ENCODE results near the gene IGFLR1. TPM values are rescaled to one million over a fixed set of nuclear protein-coding genes. Genes with fewer than 3 reads are reported as not detected.

The IGFLR1 gene
- total RNA-seq, 1 donor from 2014 or later = 2.4 TPM

DNA sequence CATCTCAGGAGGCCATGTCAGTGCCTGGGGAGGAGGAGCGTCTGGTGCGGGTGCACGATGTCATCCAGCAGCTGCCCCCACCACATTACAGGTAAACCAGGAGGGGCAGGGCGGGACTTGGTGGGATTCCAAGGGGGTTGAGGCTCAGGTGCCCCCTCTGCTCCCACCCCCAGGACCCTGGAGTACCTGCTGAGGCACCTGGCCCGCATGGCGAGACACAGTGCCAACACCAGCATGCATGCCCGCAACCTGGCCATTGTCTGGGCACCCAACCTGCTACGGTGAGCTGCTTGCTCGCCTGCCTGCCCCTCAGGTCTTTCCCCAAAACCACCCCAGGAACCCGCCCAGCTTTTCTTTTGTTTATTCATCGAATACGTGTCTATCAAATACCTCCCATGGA lies 40.3 kb upstream of the IGFLR1 start:
- H2AFZ ChIP-seq (ENCODE audit: low read depth, low read length) = no peak overlapping the region
- FAIRE-seq (no peak), DNase-seq (ENCODE audit: low read depth) (no peak)
- Mint-ChIP-seq H3K27me3 (ENCODE audit: low read depth, unreplicated experiment) (peaks cover 35% of the 10 kb centered on the region), H3K36me3 (ENCODE audit: low read depth, unreplicated experiment) (peaks cover 11% of the 10 kb centered on the region), H3K4me3 (ENCODE audit: unreplicated experiment) (no peak overlapping the region), H3K4me1 (ENCODE audit: low read depth, unreplicated experiment) (peaks cover 4% of the 10 kb centered on the region), H3K9me3 (ENCODE audit: unreplicated experiment) (no peaks in the 10 kb centered on the region), H3K27ac (ENCODE audit: unreplicated experiment) (no peak overlapping the region)
- no peaks in the 10 kb centered on the region for H3K36me3 ChIP-seq (ENCODE audit: insufficient read depth, low read length)
- H4K20me1 ChIP-seq (ENCODE audit: insufficient read depth, low read length) = no peaks in the 10 kb centered on the region
- no peaks in the 10 kb centered on the region for H3K9me3 ChIP-seq (ENCODE audit: insufficient read depth, low read depth, low read length)
- no peak overlapping the region for H3K4me2 ChIP-seq (ENCODE audit: low read length)
- H3K27me3 ChIP-seq (ENCODE audit: insufficient read depth, low read length) = no peaks in the 10 kb centered on the region
- H3K9ac ChIP-seq (ENCODE audit: low read length) = no peak overlapping the region
- TF ChIP-seq EZH2 (IDR thresholded peaks at IDR 0.05; ENCODE audit: insufficient read depth, low read length) = no peak
- H3K4me3 ChIP-seq (ENCODE audit: insufficient read depth, low read depth, low read length) = no peak overlapping the region
- H3K4me1 ChIP-seq (ENCODE audit: insufficient read depth, low read length) = no peaks in the 10 kb centered on the region
- H3K27ac ChIP-seq (ENCODE audit: low read depth, low read length) = no peak overlapping the region
- H3K79me2 ChIP-seq (ENCODE audit: insufficient read depth, low read length) = no peaks in the 10 kb centered on the region

DNA sequence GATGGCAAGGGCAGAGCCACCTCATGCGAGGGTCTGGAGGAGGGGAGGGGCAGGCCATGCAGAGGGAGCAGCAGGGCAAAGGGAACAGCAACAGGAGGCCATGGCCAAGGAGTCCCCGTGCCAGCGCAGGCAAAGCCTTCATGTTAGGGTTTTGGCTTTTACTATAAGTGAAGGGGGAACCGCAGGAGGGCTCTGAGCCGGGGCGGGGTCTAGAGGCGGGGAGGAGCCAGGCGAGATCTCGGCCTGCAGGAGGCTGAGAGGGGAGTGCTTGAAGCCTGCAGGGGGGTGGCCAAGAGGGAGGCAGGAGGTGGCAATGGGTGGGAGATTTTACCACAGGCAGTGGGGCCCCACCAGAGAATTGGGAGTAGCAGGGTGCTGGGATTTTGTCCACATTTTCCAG lies 39.4 kb upstream of the IGFLR1 start:
- Mint-ChIP-seq H3K4me1 (ENCODE audit: low read depth, unreplicated experiment) (peaks cover 10% of the 10 kb centered on the region), H3K4me3 (ENCODE audit: unreplicated experiment) (no peak overlapping the region), H3K36me3 (ENCODE audit: low read depth, unreplicated experiment) (peaks cover 11% of the 10 kb centered on the region), H3K27me3 (ENCODE audit: low read depth, unreplicated experiment) (peaks cover 39% of the 10 kb centered on the region), H3K9me3 (ENCODE audit: unreplicated experiment) (peaks cover 3% of the 10 kb centered on the region), H3K27ac (ENCODE audit: unreplicated experiment) (no peak overlapping the region)
- Histone ChIP-seq H2AFZ (ENCODE audit: low read depth, low read length) (no peak overlapping the region), H3K9me3 (ENCODE audit: insufficient read depth, low read depth, low read length) (no peaks in the 10 kb centered on the region), H3K4me3 (ENCODE audit: insufficient read depth, low read depth, low read length) (no peak overlapping the region), H3K79me2 (ENCODE audit: insufficient read depth, low read length) (no peaks in the 10 kb centered on the region), H3K27me3 (ENCODE audit: insufficient read depth, low read length) (no peaks in the 10 kb centered on the region), H3K4me1 (ENCODE audit: insufficient read depth, low read length) (peaks cover 5% of the 10 kb centered on the region), H4K20me1 (ENCODE audit: insufficient read depth, low read length) (peaks cover 7% of the 10 kb centered on the region), H3K27ac (ENCODE audit: low read depth, low read length) (no peak overlapping the region), H3K36me3 (ENCODE audit: insufficient read depth, low read length) (no peaks in the 10 kb centered on the region), H3K9ac (ENCODE audit: low read length) (no peak overlapping the region), H3K4me2 (ENCODE audit: low read length) (no peak overlapping the region)
- FAIRE-seq (no peak), DNase-seq (ENCODE audit: low read depth) (no peak)
- TF ChIP-seq EZH2 (IDR thresholded peaks at IDR 0.05; ENCODE audit: insufficient read depth, low read length) = no peak
- TF ChIP-seq, protein P1, sequence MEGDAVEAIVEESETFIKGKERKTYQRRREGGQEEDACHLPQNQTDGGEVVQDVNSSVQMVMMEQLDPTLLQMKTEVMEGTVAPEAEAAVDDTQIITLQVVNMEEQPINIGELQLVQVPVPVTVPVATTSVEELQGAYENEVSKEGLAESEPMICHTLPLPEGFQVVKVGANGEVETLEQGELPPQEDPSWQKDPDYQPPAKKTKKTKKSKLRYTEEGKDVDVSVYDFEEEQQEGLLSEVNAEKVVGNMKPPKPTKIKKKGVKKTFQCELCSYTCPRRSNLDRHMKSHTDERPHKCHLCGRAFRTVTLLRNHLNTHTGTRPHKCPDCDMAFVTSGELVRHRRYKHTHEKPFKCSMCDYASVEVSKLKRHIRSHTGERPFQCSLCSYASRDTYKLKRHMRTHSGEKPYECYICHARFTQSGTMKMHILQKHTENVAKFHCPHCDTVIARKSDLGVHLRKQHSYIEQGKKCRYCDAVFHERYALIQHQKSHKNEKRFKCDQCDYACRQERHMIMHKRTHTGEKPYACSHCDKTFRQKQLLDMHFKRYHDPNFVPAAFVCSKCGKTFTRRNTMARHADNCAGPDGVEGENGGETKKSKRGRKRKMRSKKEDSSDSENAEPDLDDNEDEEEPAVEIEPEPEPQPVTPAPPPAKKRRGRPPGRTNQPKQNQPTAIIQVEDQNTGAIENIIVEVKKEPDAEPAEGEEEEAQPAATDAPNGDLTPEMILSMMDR (IDR thresholded peaks at IDR 0.05; ENCODE audit: insufficient read depth, low read depth, low read length) = no peak

DNA sequence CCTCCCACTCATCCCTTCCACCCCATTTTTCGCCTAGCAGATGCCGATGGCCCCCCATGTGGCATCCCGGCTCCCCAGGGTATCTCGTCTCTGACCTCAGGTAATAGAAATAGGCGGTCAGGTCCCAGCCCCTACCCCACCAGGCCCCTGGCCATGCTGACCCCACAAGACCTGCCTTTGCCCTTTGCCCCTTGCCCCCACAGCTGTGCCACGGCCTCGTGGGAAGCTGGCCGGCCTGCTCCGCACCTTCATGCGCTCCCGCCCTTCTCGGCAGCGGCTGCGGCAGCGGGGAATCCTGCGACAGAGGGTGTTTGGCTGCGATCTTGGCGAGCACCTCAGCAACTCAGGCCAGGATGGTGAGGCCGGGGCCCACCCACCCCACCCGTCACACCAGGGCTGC lies 38.5 kb upstream of the IGFLR1 start:
- Mint-ChIP-seq H3K9me3 (ENCODE audit: unreplicated experiment) (peaks cover 4% of the 10 kb centered on the region), H3K4me1 (ENCODE audit: low read depth, unreplicated experiment) (peaks cover 11% of the 10 kb centered on the region), H3K27ac (ENCODE audit: unreplicated experiment) (no peak overlapping the region), H3K4me3 (ENCODE audit: unreplicated experiment) (no peak overlapping the region), H3K27me3 (ENCODE audit: low read depth, unreplicated experiment) (peaks cover 38% of the 10 kb centered on the region), H3K36me3 (ENCODE audit: low read depth, unreplicated experiment) (peaks cover 11% of the 10 kb centered on the region)
- no peaks in the 10 kb centered on the region for H3K36me3 ChIP-seq (ENCODE audit: insufficient read depth, low read length)
- no peak overlapping the region for H3K27ac ChIP-seq (ENCODE audit: low read depth, low read length)
- no peak overlapping the region for H3K9ac ChIP-seq (ENCODE audit: low read length)
- no peaks in the 10 kb centered on the region for H3K27me3 ChIP-seq (ENCODE audit: insufficient read depth, low read length)
- peaks cover 9% of the 10 kb centered on the region for H4K20me1 ChIP-seq (ENCODE audit: insufficient read depth, low read length)
- peaks cover 13% of the 10 kb centered on the region for H3K4me1 ChIP-seq (ENCODE audit: insufficient read depth, low read length)
- H3K4me2 ChIP-seq (ENCODE audit: low read length) = no peak overlapping the region
- DNase-seq (ENCODE audit: low read depth) (no peak), FAIRE-seq (no peak)
- no peak overlapping the region for H2AFZ ChIP-seq (ENCODE audit: low read depth, low read length)
- H3K79me2 ChIP-seq (ENCODE audit: insufficient read depth, low read length) = peaks cover 5% of the 10 kb centered on the region
- H3K9me3 ChIP-seq (ENCODE audit: insufficient read depth, low read depth, low read length) = no peaks in the 10 kb centered on the region
- H3K4me3 ChIP-seq (ENCODE audit: insufficient read depth, low read depth, low read length) = no peak overlapping the region
- TF ChIP-seq EZH2 (IDR thresholded peaks at IDR 0.05; ENCODE audit: insufficient read depth, low read length) = no peak
- TF ChIP-seq, protein P1 (IDR thresholded peaks at IDR 0.05; ENCODE audit: insufficient read depth, low read depth, low read length) = no peak

All from astrocyte (in vitro differentiated cells and primary cell).